ENCODE results near the gene GRK2. TPM values are rescaled to one million over a fixed set of nuclear protein-coding genes. Genes with fewer than 3 reads are reported as not detected.
A peak's percentile ranks its signal among the peaks of the same experiment; 100 is the strongest.

GRK2 gene
- total RNA-seq, 1 experiment from 2014 or later, result 56.3 TPM

DNA sequence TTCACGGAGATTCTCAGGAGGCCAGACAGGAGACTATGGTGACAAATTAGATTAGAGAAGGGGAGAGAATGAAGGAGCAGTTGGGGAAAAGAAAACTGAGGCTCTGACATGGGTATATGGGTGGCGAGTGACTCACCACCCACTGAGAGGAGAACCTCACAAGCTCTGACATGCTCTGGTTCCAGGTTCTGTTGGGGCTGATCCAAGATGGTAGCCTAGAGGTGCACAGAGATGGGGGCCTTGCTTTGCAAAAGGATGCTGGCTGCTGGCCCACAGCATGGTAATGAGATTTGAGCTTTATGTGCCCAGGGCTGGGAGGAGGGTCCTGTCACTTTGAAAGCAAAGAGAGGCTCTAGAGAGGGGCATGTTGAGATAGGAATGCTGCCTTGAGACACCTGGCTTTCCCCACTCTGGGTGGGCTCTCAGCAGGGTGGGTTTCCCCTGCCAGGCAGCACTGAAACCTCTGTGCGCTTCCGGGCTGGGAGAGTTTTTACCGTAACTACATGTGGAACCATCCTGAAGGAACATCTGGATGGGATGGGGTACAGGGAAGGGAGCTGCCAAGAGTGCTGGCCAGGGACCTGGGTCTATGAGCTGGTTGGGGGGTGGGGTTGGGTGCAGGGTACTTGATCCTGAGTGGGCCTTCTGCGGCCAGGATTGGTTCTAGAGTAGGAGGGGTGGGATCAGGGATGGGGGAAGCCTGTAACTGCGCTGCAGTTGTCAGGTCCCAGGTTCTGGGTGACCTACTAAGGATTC, 1.2 kb upstream of the GRK2 start:
- no CpG with 5 or more reads among the region's 7 CpGs for WGBS (ENCODE audit: extremely low coverage, insufficient read length, low lambda C conversion rate)
- no peak overlapping the region for H3K27ac Mint-ChIP-seq

More for the DNA sequence above, 1.2 kb upstream of the GRK2 start:
- Histone ChIP-seq H3K27ac (ENCODE audit: insufficient read length, low read depth, low read length) (no peak overlapping the region), H3K23ac (ENCODE audit: insufficient read length, low read depth, low read length) (no peak overlapping the region), H3K4me2 (ENCODE audit: insufficient read depth, insufficient read length, low read length) (no peak overlapping the region), H3K27me3 (ENCODE audit: insufficient read depth, low read length) (no peaks in the 10 kb centered on the region; the same call in 1 of the 2 replicates), H4K20me1 (ENCODE audit: control insufficient read depth, insufficient read depth, insufficient read length) (peaks cover 3% of the 10 kb centered on the region), H2AFZ (ENCODE audit: low read length) (no peak overlapping the region), H4K5ac (ENCODE audit: insufficient read length, low read depth, low read length) (no peak overlapping the region), H3K4ac (ENCODE audit: low read depth, low read length) (no peak overlapping the region), H3K18ac (ENCODE audit: insufficient read length, low read depth, low read length) (no peak overlapping the region), H3K9me3 (ENCODE audit: control insufficient read depth, low read depth, low read length) (no peaks in the 10 kb centered on the region), H3K79me2 (ENCODE audit: insufficient read depth, low read length) (peaks cover 5% of the 10 kb centered on the region; the same call in 1 of the 2 replicates), H3K56ac (ENCODE audit: insufficient read length, low read depth, low read length) (no peak overlapping the region), H3K4me1 (ENCODE audit: insufficient read depth, low read length) (peaks cover 3% of the 10 kb centered on the region; the same call in 1 of the 2 replicates), H3K79me1 (ENCODE audit: insufficient read depth, low read depth, low read length, poor library complexity, severe bottlenecking) (no peaks in the 10 kb centered on the region), H3T11ph (ENCODE audit: low read length) (no peak overlapping the region), H3K14ac (ENCODE audit: insufficient read depth, low read length) (no peak overlapping the region), H2BK120ac (ENCODE audit: low read depth, low read length, poor library complexity, severe bottlenecking) (no peak overlapping the region), H3K9ac (ENCODE audit: extremely low read depth, insufficient read length, low read length) (no peak overlapping the region), H4K91ac (ENCODE audit: insufficient read length, low read depth, low read length) (no peak overlapping the region), H2BK5ac (ENCODE audit: insufficient read length, low read length) (no peak overlapping the region), H2BK12ac (ENCODE audit: insufficient read length, low read depth, low read length) (no peak overlapping the region), H4K8ac (replicated peaks; ENCODE audit: insufficient read length, low read depth, low read length) (no peak overlapping the region), H2BK20ac (ENCODE audit: low read depth, low read length, poor library complexity, severe bottlenecking) (no peak overlapping the region), H3K23me2 (ENCODE audit: insufficient read length, low read depth, low read length, poor library complexity, severe bottlenecking) (peaks cover 11% of the 10 kb centered on the region), H2BK15ac (ENCODE audit: low read depth, low read length) (no peak overlapping the region), H2AK5ac (ENCODE audit: insufficient read length, low read length) (no peak overlapping the region)
- TF ChIP-seq, protein P1, sequence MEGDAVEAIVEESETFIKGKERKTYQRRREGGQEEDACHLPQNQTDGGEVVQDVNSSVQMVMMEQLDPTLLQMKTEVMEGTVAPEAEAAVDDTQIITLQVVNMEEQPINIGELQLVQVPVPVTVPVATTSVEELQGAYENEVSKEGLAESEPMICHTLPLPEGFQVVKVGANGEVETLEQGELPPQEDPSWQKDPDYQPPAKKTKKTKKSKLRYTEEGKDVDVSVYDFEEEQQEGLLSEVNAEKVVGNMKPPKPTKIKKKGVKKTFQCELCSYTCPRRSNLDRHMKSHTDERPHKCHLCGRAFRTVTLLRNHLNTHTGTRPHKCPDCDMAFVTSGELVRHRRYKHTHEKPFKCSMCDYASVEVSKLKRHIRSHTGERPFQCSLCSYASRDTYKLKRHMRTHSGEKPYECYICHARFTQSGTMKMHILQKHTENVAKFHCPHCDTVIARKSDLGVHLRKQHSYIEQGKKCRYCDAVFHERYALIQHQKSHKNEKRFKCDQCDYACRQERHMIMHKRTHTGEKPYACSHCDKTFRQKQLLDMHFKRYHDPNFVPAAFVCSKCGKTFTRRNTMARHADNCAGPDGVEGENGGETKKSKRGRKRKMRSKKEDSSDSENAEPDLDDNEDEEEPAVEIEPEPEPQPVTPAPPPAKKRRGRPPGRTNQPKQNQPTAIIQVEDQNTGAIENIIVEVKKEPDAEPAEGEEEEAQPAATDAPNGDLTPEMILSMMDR (conservative IDR thresholded peaks at IDR 0.05), result no peak
- Mint-ChIP-seq H3K9me3 (no peaks in the 10 kb centered on the region), H3K4me3 (peak overlapping the region; percentile 14 to 68; a peak in 3 of 5 replicates), H3K36me3 (ENCODE audit: insufficient read depth in 1 of 3, low read depth in 3 of 3) (peaks cover 0 to 11% (median 10%) of the 10 kb centered on the region in 3 experiments; a peak in 5 of 7 replicates), H3K4me1 (peaks cover 29 to 37% of the 10 kb centered on the region in 2 experiments), H3K27me3 (ENCODE audit: low read depth) (peaks cover 43% of the 10 kb centered on the region)
- DNase-seq, result no peak

All from H9 (cell line).